Gastroesophageal sphincter (tissue), 3 donors: ENCODE measurements around the gene RIC1.
"Not testable (repeated sequence)": the region's sequence is repeated elsewhere in the genome, so short reads cannot be mapped to it uniquely, and the experiment has no call there.

Source experiments
- CTCF ChIP-seq, 4 experiments: fragments of 200-600 bp in 2 of 4; fragments of 450-650 bp in 2 of 4; sonication (generic) in 1 of 4; IDR thresholded peaks; one replicate each; pipeline ENCODE4 v1.5.1; 2017 to 2019; ENCODE audit warnings: antibody characterized with exemption in 4 of 4, mild to moderate bottlenecking in 2 of 4, moderate library complexity in 2 of 4
- POLR2A ChIP-seq, 2 donors: fragments of 450-650 bp; IDR thresholded peaks; one replicate each; pipeline ENCODE4 v1.6.1; 2017; ENCODE audit warnings: antibody characterized with exemption in 2 of 2, mild to moderate bottlenecking in 2 of 2, moderate library complexity in 1 of 2
- POLR2AphosphoS5 ChIP-seq: sonication (generic); formaldehyde crosslinking; IDR thresholded peaks from one replicate; pipeline ENCODE4 v1.6.1; 2017; ENCODE audit warnings: antibody characterized with exemption

- TF ChIP-seq CTCF (IDR thresholded peaks at IDR 0.05); POLR2A (IDR thresholded peaks at IDR 0.05); POLR2AphosphoS5: not testable (repeated sequence)
Observed at GRCh38 chr9:5683591-5683990, 54.7 kb downstream of the RIC1 start.
